Rectal smooth muscle tissue (tissue), 1 donor: Measurements from ENCODE around the gene GRK3.
"Not testable (repeated sequence)": the region's sequence is repeated elsewhere in the genome, so short reads cannot be mapped to it uniquely, and the experiment has no call there.

Experiments used
- H3K27ac ChIP-seq: one replicate; pipeline ENCODE4 v1.7.0; 2013; ENCODE audit warnings: low read depth, low read length, inconsistent platforms
- H3K27me3 ChIP-seq: one replicate; pipeline ENCODE4 v1.7.0; 2013; ENCODE audit warnings: low read length; ENCODE audit not compliant: control insufficient read depth, insufficient read depth
- H3K36me3 ChIP-seq: one replicate; pipeline ENCODE4 v1.7.0; 2013; ENCODE audit warnings: low read length; ENCODE audit not compliant: control insufficient read depth, insufficient read depth
- H3K4me1 ChIP-seq: one replicate; pipeline ENCODE4 v1.7.0; 2013; ENCODE audit warnings: low read length; ENCODE audit not compliant: control insufficient read depth, insufficient read depth
- H3K4me3 ChIP-seq: one replicate; pipeline ENCODE4 v1.7.0; 2013; ENCODE audit warnings: low read length
- H3K9ac ChIP-seq: one replicate; pipeline ENCODE4 v1.7.0; 2013; ENCODE audit warnings: low read length

Gene GRK3

DNA sequence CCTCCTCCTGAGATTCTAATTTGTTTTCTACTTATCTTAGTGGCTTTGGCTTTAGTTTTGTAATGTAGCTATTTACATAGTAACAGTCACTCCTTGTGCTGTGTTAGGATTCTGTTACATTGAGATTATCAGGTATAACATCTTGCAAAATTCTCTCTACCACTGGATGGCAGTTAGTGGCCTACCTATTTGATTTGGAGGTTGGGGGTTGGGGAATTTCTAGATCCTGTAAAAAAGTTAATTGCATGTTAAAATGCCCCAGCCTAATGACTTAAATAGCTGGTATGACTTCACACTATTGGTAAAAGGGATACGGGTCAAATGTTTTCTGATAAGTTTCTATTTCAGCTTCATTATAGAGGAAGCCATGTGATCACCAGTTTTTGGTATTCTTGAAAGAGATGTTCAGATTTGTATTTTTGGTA is 2.8 kb downstream of the GRK3 start:
- H3K4me3 ChIP-seq: no peak overlapping the region
- H3K27me3 ChIP-seq: no peaks in the 10 kb centered on the region
- no peaks in the 10 kb centered on the region for H3K4me1 ChIP-seq
- H3K9ac ChIP-seq: no peak overlapping the region
- H3K27ac ChIP-seq: no peak overlapping the region
- no peaks in the 10 kb centered on the region for H3K36me3 ChIP-seq

DNA sequence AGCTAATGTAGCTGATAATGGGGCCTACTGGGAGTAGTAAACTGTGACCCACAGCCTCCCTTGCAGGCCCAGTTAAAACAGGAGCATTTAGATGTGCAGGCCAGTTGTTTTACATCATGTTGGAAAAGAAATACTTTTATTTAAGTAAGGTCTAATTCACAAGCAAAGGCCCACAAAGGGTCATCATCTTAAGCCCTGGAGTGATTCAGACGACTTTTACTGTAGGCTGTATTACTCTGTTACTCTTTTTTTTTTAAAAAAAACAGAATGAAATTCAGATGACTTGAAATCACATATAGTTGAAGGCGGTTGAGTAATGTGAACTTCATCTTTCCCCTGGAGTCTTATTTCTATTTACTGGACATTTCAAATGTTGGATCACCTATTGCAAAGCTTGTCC is 3.6 kb downstream of the GRK3 start:
- not testable (repeated sequence) for H3K27me3 ChIP-seq, H3K9ac ChIP-seq, H3K4me1 ChIP-seq, H3K36me3 ChIP-seq, H3K4me3 ChIP-seq, H3K27ac ChIP-seq

DNA sequence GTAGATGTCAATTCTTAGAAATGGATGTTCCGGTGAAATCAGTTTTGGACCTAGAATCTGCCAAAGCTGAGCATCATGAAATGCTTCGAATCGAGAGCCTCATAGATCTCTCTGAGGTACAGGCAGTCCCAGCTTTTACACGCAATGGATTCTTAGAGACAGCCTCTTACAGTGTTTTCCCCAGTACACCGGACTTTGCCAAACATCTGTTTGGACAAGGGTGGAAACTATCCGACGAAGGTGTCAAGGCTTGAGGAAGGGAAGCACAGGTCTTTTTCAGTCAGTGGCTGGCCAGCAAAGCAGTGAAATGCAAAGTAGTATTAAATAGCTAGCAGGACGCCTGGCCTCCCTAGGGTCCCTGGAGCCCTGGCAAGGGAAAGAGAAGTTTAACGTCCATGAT is 4.9 kb downstream of the GRK3 start:
- H3K27me3 ChIP-seq: no peaks in the 10 kb centered on the region
- H3K36me3 ChIP-seq: no peaks in the 10 kb centered on the region
- no peaks in the 10 kb centered on the region for H3K4me1 ChIP-seq
- H3K27ac ChIP-seq: no peak overlapping the region
- no peak overlapping the region for H3K9ac ChIP-seq
- no peak overlapping the region for H3K4me3 ChIP-seq

DNA sequence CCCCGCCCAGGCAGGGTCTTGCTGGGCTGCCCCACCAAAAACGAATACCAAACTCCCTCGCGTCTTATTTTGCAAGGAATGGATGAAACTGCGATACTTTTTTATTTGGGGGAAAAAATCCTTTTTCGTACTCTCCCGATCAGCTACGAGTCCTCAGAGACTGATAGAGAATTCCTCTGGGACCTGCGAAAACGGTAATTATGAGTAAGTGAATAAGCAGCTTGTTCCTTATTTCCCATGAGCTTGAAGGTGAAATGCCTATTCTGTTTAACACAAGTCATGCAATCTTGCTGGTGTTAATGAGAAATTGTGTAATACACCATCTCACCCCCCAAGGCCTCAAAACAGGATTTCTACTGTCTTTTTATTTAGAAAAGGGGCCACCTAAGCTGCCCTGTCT is 5.5 kb downstream of the GRK3 start:
- Histone ChIP-seq H3K4me1 (no peaks in the 10 kb centered on the region), H3K4me3 (no peak overlapping the region), H3K27ac (no peak overlapping the region), H3K36me3 (no peaks in the 10 kb centered on the region), H3K9ac (no peak overlapping the region), H3K27me3 (no peaks in the 10 kb centered on the region)

DNA sequence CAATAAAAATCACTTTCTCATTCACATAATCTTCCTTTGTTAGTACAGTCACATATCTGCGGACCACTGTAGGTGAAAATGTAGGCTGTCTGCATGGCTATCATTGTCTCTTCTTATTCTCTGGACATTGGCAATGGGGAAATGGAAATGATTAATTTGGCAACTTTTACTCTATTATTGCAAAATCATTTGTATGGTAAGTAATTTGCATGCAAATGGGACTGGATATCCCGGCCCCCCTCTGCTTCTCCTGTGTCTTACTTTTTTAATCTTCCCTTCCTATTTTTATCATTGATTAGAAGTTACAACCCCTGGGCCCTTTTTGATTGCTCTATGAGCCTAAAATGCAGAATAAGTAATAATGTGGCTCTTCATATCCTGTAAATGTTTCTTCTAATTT is 6.0 kb downstream of the GRK3 start:
- no peak overlapping the region for H3K9ac ChIP-seq
- H3K4me1 ChIP-seq: no peaks in the 10 kb centered on the region
- no peak overlapping the region for H3K27ac ChIP-seq
- H3K36me3 ChIP-seq: no peaks in the 10 kb centered on the region
- no peak overlapping the region for H3K4me3 ChIP-seq
- H3K27me3 ChIP-seq: no peaks in the 10 kb centered on the region

DNA sequence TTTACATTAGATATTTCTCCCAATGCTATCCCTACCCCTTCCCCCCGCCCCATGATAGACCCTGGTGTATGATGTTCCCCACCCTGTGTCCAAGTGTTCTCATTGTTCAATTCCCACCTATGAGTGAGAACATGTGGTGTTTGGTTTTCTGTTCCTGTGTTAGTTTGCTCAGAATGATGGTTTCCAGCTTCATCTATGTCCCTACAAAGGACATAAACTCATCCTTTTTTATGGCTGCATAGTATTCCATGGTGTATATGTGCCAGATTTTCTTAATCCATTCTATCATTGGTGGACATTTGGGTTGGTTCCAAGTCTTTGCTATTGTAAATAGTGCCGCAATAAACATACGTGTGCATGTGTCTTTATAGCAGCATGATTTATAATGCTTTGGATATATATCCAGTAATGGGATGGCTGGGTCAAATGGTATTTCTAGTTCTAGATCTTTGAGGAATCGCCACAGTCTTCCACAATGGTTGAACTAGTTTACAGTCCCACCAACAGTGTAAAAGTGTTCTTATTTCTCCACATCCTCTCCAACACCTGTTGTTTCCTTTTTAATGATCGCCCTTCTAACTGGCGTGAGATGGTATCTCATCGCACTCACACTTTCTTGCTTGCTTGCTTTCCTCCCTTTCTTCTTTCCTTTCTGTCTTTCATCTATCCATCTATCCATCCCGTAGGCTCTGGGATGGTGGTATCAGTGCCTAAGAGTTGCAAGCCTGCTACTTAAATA is 7.7 kb downstream of the GRK3 start:
- H3K9ac ChIP-seq, H3K27ac ChIP-seq, H3K36me3 ChIP-seq, H3K4me3 ChIP-seq, H3K27me3 ChIP-seq, H3K4me1 ChIP-seq: not testable (repeated sequence)

DNA sequence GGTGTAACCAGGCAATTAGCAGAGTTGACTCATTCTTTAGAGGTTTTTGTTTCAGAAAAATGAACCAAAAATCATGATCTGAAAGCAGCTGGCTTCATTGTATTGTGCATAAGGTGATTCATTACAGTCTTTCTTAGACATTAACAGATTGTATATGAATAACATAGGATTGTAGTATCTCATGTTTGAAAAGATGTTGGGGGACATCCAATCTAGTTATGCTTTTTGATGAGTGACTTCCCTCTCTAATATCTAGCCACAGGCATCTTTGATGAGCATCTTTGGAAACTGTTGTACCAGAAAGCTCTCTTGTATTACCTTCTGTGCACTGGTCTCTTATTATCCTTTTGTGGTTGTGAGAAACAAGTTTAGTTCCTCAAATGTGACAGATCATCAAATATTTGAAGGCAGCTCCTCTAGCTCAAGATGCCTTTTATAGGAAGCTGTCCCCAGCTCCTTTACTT is 8.3 kb downstream of the GRK3 start:
- Histone ChIP-seq H3K9ac (no peak overlapping the region), H3K27me3 (no peaks in the 10 kb centered on the region), H3K36me3 (no peaks in the 10 kb centered on the region), H3K4me1 (no peaks in the 10 kb centered on the region), H3K27ac (no peak overlapping the region), H3K4me3 (no peak overlapping the region)

DNA sequence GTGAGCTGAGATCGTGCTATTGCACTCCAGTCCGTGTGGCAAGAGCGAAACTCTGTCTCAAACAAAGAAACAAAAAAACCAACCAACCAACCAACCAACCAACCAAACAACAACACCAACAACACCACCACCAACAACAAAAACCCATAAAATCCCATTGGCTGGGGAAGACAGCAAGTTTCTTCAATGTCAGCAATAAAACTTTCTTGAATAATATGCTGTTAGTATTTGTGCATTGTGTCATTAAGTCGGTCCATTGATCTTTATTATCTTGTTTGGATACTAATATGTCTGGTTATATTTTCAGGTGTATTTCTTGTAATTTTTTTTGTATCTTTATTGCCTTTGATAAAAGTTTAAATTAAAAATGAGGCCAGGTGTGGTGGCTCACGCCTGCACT is 9.4 kb downstream of the GRK3 start:
- no peak overlapping the region for H3K9ac ChIP-seq
- H3K4me1 ChIP-seq: no peaks in the 10 kb centered on the region
- no peak overlapping the region for H3K27ac ChIP-seq
- no peak overlapping the region for H3K4me3 ChIP-seq
- H3K27me3 ChIP-seq: no peaks in the 10 kb centered on the region
- no peaks in the 10 kb centered on the region for H3K36me3 ChIP-seq

DNA sequence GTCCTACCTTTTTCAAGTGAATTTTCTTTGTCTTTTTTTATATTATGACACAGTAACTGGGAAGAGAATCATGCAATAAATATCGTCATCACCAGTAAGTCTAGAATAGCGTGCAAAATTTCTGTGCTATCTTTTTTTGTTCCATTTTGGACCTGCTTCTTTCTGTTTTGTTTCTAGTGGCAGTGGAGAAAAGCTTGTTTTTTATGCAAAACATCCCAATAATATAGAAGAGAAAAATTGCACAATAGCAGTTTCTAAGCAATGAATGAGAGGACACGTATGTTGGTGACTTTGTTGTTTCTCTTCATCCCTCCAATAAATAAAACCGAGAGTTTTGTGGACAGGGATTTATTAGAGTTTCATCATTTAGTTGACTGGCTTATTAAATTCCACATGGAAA is 10.3 kb downstream of the GRK3 start:
- Histone ChIP-seq H3K9ac (no peak overlapping the region), H3K36me3 (no peaks in the 10 kb centered on the region)

DNA sequence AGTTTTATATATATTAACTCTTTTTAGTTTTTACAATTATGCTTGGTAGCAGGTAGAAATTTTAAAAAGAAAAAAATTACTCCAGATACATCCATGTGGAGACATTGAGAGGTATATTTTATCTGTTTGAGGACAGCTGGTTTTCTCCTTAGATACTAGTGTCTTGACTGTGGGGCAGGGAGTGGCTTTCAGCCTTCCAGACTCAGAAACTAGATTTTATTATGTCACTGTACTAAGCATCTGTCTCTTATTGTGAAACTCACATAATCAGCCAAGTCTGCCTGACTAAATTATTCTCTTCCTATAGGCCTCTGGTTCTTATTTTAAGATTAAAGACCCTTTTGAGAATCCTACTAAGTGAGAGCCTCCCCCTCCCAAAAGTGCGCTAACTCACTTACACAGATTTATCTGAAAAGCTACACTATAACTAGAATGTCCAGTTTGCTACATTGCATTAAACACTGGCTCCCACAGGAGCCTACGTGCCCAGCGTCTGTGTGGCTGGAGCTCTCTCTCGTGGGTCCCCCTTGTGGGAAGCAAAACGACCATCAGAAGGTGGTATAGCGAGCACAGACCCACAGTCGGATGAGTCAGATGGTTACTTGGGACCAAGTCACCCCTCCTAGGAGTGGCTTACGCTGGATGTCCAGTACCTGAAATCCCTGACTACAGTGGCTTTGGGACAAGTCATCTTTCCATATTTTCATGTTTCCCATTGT is 11.4 kb downstream of the GRK3 start:
- not testable (repeated sequence) for H3K27me3 ChIP-seq, H3K4me1 ChIP-seq, H3K4me3 ChIP-seq, H3K36me3 ChIP-seq, H3K27ac ChIP-seq, H3K9ac ChIP-seq

More for the DNA sequence above, 10.3 kb downstream of the GRK3 start:
- Histone ChIP-seq H3K27me3 (no peaks in the 10 kb centered on the region), H3K4me1 (no peaks in the 10 kb centered on the region), H3K27ac (no peak overlapping the region), H3K4me3 (no peak overlapping the region)

DNA sequence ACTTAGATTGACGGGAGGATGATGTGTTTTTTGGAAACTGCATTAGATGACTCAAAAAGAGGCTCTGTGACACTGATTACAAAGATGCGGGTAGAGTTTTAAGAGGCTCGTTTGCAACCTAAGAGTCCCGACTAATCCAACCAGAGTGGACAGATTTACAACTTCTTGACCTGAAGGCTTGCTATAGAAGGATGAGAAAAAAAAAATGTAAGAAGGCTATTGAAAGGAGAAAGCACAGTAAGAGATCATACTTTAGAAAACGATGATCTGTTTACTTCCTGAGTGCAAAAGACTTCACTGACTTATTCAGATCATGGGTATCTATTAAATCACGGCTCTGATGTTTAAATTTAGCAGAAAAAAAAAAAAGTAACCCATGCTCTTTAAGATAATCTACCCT is 17.0 kb downstream of the GRK3 start:
- H3K4me1 ChIP-seq, H3K36me3 ChIP-seq, H3K9ac ChIP-seq, H3K4me3 ChIP-seq, H3K27me3 ChIP-seq, H3K27ac ChIP-seq: not testable (repeated sequence)

DNA sequence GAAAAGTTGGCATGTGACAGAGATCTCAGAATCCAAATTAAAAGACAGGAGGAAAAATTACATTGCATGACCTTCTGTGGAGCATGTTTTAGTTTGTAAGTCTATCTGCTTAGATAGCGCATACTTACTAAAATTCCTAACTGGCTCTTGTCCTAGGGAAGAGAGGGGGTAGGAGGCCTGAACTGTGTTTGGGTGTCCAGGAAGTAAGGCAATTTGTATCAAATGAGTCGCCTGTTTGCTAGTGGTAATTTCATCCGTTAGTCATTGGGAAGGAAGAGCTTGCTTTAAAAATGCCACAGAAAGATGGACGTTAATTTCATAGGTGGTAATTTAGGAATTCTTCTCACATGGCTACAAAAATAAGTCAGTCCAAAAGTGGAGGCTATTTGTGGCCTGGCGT is 18.5 kb downstream of the GRK3 start:
- H3K36me3 ChIP-seq: no peaks in the 10 kb centered on the region
- H3K4me1 ChIP-seq: peaks cover 3% of the 10 kb centered on the region
- H3K27me3 ChIP-seq: no peaks in the 10 kb centered on the region
- H3K27ac ChIP-seq: no peak overlapping the region
- no peak overlapping the region for H3K9ac ChIP-seq
- H3K4me3 ChIP-seq: no peak overlapping the region

DNA sequence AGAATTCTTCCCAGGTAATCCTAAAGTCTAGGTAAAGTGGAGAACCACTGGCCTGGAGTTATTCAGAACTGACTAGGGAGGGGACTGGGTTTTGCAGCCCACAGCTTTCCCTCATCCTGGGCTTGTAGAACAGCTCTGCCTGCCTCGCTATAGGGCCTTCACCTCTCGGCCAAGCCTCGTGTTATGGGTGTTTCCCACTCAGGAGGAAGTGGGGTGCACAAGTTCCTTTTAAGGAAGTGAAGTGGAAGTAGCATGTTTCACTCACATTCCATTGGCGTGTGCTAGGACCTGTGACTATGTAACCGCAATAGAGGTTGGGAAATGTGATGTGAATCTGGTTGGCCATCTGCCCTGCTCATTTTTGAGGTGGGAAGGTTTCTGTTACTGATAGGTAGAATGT is 20.5 kb downstream of the GRK3 start:
- H3K27me3 ChIP-seq, H3K27ac ChIP-seq, H3K4me1 ChIP-seq, H3K36me3 ChIP-seq, H3K4me3 ChIP-seq, H3K9ac ChIP-seq: not testable (repeated sequence)
